ENCODE data around the gene ALKAL2.

The ALKAL2 gene

DNA sequence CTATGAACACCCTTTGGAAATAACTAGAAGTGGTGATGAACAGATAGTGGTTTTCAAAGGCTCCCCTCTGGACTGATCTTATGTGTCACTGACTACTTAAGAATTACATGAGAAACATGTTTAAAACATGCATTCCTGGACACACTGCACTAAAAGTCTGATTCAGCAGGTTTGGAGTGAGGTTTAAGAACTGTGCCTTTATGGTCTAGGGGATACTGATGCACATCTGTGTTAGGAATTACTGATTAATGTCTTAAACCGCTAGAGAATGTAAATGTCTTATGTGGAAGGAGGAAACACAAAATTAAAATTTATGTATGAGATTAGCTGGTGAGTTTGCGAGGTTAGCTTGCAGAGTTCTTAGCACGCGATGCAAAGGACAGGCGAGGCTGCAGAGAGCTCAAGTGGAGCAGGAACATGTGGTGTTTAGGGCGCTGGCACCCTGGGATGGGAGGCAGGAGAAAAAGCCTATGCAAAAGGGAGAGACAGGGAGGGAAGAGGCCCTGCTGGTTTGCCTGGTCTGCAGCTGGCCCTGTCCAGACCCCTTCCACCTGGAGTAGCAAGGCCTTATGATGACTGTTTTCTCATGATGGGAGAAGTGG, 35.8 kb downstream of the ALKAL2 start:
- intact Hi-C loops (cut with DNase I) = no loop called here
- DNase-seq = no peak

DNA sequence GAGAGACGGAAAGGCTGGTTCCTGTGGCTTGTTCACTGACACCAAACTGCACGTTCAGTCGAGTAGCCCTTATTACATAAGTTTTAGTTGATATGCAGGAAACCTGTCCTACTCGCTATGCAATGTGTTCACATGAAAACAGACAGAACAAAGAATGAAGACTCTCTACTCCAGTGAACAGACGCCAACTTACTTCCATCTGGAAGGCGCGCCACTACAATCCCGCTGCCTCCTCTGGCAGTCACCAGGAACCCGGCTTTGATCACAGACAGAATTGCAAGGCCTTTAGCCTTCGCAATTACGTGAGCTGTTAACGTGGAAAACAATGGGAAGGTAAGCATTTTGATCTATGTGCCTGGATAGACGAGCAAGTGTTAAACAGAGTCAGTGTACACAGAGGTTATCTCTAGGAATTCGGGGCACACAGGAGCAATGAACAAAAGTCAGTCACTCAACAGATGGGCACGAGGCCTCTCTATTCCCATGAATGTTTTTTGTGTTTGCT, 38.3 kb downstream of the ALKAL2 start:
- intact Hi-C loops (cut with DNase I) = loop anchor here (10.0 kb wide), 1 partner anchor 385 kb away; no protein-coding TSS in a partner anchor
- DNase-seq = no peak

- intact Hi-C loops (cut with DNase I) = loop anchor here (10.0 kb wide), 1 partner anchor 386 kb away; no protein-coding TSS in a partner anchor
- no peak for DNase-seq
These were observed 39.2 kb downstream of the ALKAL2 start for GRCh38 chr2:248724-249123.

DNA sequence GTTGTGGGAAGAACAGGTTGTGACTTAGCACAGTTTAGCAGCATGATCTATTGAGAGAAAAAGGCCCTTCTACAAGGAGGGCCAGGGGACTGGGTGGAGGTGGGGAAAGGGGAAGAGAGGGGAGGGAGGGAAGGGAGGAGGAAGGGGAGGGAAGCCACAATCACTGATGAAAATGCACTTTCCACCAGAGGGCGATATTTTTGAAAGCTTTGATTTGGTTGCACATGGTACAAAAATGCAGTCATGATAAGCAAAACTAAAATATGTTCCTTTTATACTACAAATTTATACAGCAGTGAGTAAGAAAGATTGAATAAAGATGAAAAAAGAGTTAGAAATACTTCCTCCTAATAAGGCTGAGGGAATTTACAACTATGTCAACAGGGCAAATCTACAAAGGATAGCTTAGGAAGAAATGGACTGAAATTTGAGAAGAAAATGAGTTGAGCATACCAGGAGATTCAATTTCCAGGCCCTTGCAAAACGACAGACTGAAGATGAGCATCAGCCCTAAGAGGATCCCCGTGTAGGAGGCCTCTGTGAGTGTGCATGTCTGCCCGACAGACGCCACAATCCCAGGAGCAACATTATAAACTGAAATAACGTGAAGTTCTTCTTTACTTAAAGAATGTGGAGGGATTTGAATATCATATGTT, 41.3 kb downstream of the ALKAL2 start:
- intact Hi-C loops (cut with DNase I) = loop anchor here (10.0 kb wide), 1 partner anchor 388 kb away; no protein-coding TSS in a partner anchor
- DNase-seq = no peak

GRCh38 chr2:244547-244946, 43.3 kb downstream of the ALKAL2 start:
- no peak for DNase-seq
- intact Hi-C loops (cut with DNase I) = loop anchor here (10.0 kb wide), 1 partner anchor 390 kb away; no protein-coding TSS in a partner anchor

DNA sequence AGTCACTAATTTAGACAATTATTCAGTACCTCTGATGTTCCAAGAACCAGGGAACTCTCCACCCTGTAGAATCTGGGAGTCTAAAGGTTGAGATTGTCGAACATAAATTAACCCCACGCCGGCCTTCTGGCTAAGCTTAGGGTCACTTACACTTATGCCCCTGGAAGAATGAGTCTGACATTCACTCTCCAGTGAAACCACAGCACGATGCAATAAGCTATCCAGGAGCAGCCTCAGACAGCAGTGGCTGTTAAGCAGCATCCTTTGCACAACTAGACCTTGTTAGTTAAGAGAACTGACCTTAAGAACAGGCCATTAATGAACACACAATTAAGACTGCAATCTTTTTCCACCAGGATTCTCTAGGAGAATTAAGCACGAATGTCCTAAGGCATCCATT, 49.0 kb downstream of the ALKAL2 start:
- intact Hi-C loops (cut with DNase I) = no loop called here

GRCh38 chr2:238431-238830, 49.5 kb downstream of the ALKAL2 start:
- no peak for DNase-seq
- intact Hi-C loops (cut with DNase I) = no loop called here

More for the DNA sequence above, 49.0 kb downstream of the ALKAL2 start:
- DNase-seq = no peak

DNA sequence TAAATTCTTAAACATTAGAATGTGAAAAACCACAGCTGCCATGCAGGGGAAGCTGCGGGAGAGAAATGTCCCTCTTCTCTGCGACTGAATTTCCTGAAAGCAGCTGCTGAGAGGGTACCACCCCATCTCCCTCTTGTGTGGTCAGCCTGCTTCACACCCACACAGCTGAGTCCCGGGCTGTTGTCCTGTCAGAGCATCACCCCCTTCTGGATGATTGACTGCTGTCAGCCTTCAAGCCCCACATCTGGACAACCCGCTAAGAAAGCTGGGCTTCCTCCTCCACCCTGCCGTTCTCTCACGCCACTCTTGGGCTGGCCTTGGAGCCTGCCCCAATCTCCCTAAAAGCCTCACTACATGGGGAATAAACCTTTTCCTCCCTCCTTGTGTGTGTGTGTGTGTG, 50.0 kb downstream of the ALKAL2 start:
- intact Hi-C loops (cut with DNase I) = no loop called here
- DNase-seq = peak in 4 of 10 donors; percentile 35 to 87 (median 54)

DNA sequence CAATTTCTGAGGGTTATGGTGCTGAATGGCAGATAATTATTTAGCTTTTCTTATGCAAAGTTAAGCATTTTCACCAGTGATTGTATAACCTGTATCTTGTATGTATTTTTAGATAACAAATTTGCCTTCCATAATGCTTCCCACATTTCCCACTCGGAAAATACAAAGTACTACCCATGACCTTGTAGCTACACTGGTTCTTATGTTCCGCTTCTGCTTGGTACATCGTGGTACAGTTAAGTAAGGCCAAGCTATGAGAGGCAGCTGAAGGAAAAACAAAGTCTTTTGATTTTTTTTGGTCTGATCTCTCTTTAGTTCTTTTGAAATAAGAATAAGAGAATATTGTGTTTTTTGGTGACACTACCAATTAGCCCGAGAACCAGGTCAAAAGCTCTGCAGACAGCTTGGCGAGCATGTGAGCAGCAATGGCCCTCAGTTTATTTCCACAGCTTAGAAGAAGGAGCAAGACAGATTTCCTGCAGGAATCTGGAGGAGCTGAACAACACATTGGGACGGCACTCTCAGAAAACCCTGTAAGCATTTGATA, 50.8 kb downstream of the ALKAL2 start:
- DNase-seq = no peak
- intact Hi-C loops (cut with DNase I) = no loop called here

- intact Hi-C loops (cut with DNase I) = no loop called here
- no peak for DNase-seq
These were observed 53.5 kb downstream of the ALKAL2 start for GRCh38 chr2:234421-234820.

GRCh38 chr2:233030-233429, 54.9 kb downstream of the ALKAL2 start:
- DNase-seq = no peak
- intact Hi-C loops (cut with DNase I) = no loop called here

DNA sequence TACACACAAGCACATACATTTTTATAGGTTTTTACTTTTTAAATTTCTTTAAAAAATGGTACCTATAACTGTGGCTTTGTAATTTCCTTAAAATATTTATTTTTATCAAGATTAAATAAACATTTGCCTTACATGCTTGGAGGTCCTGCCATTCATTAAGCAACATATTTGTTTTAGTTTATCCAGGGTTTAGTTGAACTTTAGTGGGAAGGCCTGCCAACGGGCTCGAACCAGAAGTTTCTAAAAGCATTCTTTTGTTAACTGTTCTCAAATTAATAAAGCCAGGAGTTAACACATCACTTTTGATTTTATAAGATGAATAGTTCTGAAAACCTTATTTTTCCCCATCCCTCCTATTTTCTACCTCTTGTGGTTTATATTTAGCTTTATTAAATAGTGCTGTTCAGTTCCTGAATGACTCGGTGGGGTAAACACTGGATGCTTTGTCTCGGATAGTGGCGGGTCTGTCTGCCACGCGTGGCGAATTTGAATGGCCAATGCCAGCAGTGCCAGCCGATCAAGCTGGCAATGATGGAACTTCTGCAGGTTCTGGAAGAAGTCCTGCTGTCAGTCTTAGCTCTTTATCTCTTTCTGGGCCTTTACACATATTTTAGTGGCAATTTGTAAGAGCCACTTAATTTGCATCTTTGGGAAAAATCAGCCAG, 56.2 kb downstream of the ALKAL2 start:
- intact Hi-C loops (cut with DNase I) = no loop called here
- peak in 9 of 10 donors; percentile 33 to 94 (median 69) for DNase-seq
